HEK293T (cell line): Measurements from ENCODE around the gene UQCRC2.

ENCODE experiments used
- ARNT ChIP-seq: fragments of 450-650 bp; IDR thresholded peaks from 2 replicates; pipeline ENCODE4 v1.6.1; 2017; ENCODE audit warnings: mild to moderate bottlenecking
- BHLHE40 ChIP-seq: fragments of 450-650 bp; IDR thresholded peaks from 2 replicates; pipeline ENCODE4 v1.6.1; 2016; ENCODE audit warnings: mild to moderate bottlenecking, moderate library complexity, borderline replicate concordance
- CTBP1 ChIP-seq: fragments of 450-650 bp; IDR thresholded peaks from 2 replicates; pipeline ENCODE4 v1.6.1; 2016; ENCODE audit warnings: borderline replicate concordance
- ELF4 ChIP-seq: fragments of 450-650 bp; IDR thresholded peaks from 2 replicates; pipeline ENCODE4 v1.6.1; 2017; ENCODE audit warnings: antibody characterized with exemption
- FOXK2 ChIP-seq: fragments of 450-650 bp; IDR thresholded peaks from 2 replicates; pipeline ENCODE4 v1.6.1; 2016; ENCODE audit warnings: mild to moderate bottlenecking
- HDGF ChIP-seq: fragments of 450-650 bp; IDR thresholded peaks from 2 replicates; pipeline ENCODE4 v1.6.1; 2017; ENCODE audit warnings: antibody characterized with exemption, borderline replicate concordance
- L3MBTL2 ChIP-seq: fragments of 450-650 bp; conservative IDR thresholded peaks from 2 replicates; pipeline ENCODE4 v1.6.1; 2016; ENCODE audit warnings: mild to moderate bottlenecking
- SP1 ChIP-seq: fragments of 450-650 bp; IDR thresholded peaks from 2 replicates; pipeline ENCODE4 v1.6.1; 2017

GRCh38 chr16:21982108-21982507 is 28.9 kb downstream of the UQCRC2 start:
- TF ChIP-seq L3MBTL2: no peak
- no peak for TF ChIP-seq ELF4
- TF ChIP-seq SP1: no peak
- no peak for TF ChIP-seq BHLHE40
- TF ChIP-seq HDGF: no peak
- TF ChIP-seq ARNT: no peak
- no peak for TF ChIP-seq CTBP1
- TF ChIP-seq FOXK2: no peak
